IPS-15b (cell line): ENCODE results near the gene AFAP1L2.
A peak's percentile ranks its signal among the peaks of the same experiment; 100 is the strongest.

Experiments
- H3K27me3 ChIP-seq: one replicate; pipeline ENCODE4 v1.6.1; 2013; ENCODE audit warnings: low read length; ENCODE audit not compliant: control insufficient read depth, insufficient read depth
- H3K36me3 ChIP-seq: one replicate; pipeline ENCODE4 v1.6.1; 2013; ENCODE audit warnings: low read length; ENCODE audit not compliant: control insufficient read depth, insufficient read depth
- H3K4me1 ChIP-seq: one replicate; pipeline ENCODE4 v1.6.1; 2013; ENCODE audit warnings: mild to moderate bottlenecking, low read length; ENCODE audit not compliant: control insufficient read depth, insufficient read depth
- H3K4me3 ChIP-seq: one replicate; pipeline ENCODE4 v1.5.1; 2013; ENCODE audit warnings: low read depth, low read length
- H3K9ac ChIP-seq: one replicate; pipeline ENCODE4 v1.6.1; 2013; ENCODE audit warnings: low read depth, mild to moderate bottlenecking, low read length
- H3K9me3 ChIP-seq: one replicate; pipeline ENCODE4 v1.6.1; 2013; ENCODE audit warnings: mild to moderate bottlenecking, low read length; ENCODE audit not compliant: control insufficient read depth, insufficient read depth

The AFAP1L2 gene

DNA sequence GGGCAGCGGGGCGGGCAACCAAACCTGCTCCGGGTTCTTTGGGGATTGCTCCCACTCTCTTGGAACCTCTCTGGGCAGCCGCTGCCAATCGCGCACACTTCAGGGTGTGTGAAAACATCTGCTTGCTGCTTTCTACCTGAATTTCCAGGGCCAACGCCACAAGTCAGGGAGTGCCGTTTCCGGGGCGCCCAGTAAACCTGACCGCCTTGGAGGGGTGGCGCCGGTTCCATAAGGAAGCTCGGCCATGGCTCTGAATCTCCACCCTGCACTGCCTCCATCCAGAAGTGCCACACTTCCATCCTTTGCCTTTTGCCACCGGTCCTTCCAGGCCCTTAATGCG lies 679 bp upstream of the AFAP1L2 start:
- Histone ChIP-seq H3K36me3 (no peaks in the 10 kb centered on the region), H3K27me3 (peaks cover 41% of the 10 kb centered on the region), H3K4me1 (peaks cover 19% of the 10 kb centered on the region), H3K4me3 (peak overlapping the region; percentile 71), H3K9ac (peak overlapping the region; percentile 54), H3K9me3 (no peaks in the 10 kb centered on the region)

DNA sequence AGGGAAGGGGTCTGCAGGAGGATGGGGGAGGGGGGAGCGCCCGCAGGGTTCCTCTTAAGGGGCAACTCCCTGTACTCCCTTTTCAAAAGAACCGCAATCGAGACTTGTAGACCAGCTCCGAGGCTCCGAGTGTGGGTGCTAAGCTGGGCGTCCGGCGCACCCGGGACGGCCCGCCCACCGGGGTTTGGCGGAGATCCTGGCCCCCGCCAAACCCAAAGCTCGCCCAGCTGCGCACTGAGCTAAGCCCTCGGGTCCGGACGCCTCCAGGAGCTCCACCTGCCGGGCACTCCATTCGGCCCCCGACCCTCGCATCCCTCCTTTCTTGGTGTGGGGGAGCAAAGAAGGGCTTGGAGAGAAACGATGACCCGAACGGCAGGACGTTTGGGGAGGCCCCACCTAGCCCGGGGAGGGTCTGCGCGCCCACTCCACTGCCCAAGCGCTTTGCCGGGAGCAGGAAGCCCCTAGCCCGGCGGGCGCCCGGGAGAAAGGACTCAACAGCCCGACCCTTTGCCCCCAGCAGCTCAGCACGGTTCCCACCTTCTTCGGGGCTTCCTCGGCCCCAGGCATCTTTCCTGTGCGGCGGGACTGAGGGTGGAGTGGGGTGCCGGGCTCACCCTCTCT lies 651 bp downstream of the AFAP1L2 start:
- Histone ChIP-seq H3K9ac (peak overlapping the region; percentile 47), H3K27me3 (peaks cover 41% of the 10 kb centered on the region), H3K36me3 (no peaks in the 10 kb centered on the region), H3K4me1 (peaks cover 8% of the 10 kb centered on the region), H3K9me3 (no peaks in the 10 kb centered on the region), H3K4me3 (peak overlapping the region; percentile 71)

DNA sequence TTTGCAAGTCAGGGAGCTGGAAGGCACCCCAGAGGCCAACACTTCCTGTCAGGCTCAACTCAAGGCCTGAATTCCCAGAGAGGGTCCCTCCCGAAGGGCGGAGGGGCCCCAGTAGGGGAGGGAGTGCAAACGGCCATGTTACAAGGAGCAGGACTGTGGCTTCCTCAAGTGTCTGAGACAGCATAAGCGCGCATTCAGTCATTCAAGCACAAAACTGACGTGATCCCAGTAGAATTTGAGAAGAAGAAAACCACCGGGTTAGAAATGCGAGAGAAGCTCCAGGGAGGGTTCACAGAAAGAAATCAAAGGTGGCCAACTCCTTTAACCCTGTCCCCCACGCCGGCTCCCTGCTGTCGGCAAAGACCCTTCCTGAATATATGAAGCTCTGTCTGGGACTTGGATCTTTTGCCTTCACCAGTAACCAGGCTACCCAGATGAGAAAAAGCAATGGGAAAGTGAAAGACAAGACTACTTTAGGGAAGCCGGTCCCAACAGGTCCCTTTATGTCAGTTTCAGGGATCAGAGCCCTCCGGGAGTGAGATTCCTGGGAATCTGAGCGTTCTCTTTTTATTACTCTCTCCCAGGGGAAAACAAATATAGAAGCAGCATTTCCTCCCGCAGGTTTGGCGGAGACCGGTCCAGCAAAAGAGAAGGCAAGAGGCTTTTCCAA lies 1.3 kb downstream of the AFAP1L2 start:
- peaks cover 37% of the 10 kb centered on the region for H3K27me3 ChIP-seq
- H3K4me1 ChIP-seq: peaks cover 5% of the 10 kb centered on the region
- peak overlapping the region; percentile 47 for H3K9ac ChIP-seq
- H3K36me3 ChIP-seq: no peaks in the 10 kb centered on the region
- H3K9me3 ChIP-seq: no peaks in the 10 kb centered on the region
- peak overlapping the region; percentile 71 for H3K4me3 ChIP-seq

DNA sequence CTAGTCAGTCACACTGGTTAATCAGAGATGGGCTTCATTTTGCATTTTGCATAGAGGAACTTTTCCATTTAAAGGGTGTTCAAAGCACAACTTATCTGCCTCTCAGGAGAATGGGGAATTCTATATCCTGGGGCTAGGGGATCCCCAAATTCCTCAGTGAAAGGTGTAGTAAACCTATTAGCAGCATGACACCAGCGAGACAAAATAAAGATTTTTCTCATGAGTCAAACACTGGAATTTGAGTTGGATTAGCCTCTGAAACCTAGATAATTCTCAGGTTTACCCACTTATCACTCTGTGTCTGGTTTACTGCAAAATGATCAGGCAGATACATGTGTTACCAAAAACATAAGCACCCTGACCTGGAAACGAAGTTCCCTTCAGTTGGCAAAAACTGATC lies 2.1 kb downstream of the AFAP1L2 start:
- H3K4me1 ChIP-seq: peaks cover 5% of the 10 kb centered on the region
- no peaks in the 10 kb centered on the region for H3K9me3 ChIP-seq
- H3K27me3 ChIP-seq: peaks cover 32% of the 10 kb centered on the region
- no peak overlapping the region for H3K9ac ChIP-seq
- no peaks in the 10 kb centered on the region for H3K36me3 ChIP-seq
- peak overlapping the region; percentile 71 for H3K4me3 ChIP-seq

DNA sequence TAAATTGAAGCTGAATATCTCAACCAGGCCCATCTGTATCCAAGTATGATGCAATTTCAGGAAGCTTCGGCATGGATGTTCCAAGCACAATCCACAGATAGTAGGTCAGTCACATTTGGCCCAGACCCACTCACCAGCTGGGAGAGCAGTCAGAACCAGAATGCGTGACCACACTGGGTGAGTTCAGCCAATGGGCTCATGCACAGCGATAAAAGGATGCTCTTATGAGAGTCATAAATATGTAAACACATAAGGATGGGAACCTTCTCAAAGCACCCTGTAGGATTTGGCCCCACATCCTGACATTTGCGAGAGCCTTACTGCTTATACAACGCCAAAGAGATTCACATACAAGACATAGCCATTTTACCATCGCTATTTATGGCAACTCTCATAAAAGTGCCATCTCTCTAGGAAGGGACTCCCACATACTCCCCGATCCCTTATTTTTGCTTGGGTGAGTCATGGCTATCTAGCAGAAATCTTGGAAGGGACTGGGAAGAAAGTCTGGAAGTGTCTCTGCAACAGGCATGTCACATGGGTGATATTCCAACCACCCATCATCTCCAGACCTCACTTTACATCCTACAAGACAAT lies 3.0 kb downstream of the AFAP1L2 start:
- Histone ChIP-seq H3K27me3 (peaks cover 31% of the 10 kb centered on the region), H3K4me1 (peaks cover 5% of the 10 kb centered on the region)

DNA sequence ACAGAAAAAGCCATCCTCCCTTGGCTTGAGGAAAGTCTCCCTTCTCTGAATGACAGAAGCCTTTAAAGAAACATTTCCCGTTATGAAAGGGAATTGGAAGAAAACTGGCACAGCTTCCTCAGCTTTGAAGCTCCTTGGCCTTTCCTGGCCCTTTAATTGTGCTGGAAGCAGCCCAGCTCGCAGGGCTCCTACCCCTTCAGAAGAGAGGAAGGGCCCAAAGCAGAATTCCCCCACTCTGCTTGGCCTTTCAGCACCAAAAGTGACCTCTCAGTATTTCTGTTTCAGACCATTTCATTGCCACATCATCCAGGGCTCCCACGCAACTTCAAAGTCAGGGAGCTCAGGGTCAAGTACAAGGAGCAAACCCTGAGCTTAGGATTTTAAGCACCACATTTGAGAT lies 4.2 kb downstream of the AFAP1L2 start:
- Histone ChIP-seq H3K4me1 (peaks cover 5% of the 10 kb centered on the region), H3K9ac (no peak overlapping the region), H3K27me3 (peaks cover 20% of the 10 kb centered on the region), H3K4me3 (no peak overlapping the region), H3K36me3 (no peaks in the 10 kb centered on the region), H3K9me3 (no peaks in the 10 kb centered on the region)

More for the DNA sequence above, 3.0 kb downstream of the AFAP1L2 start:
- Histone ChIP-seq H3K36me3 (no peaks in the 10 kb centered on the region), H3K9me3 (no peaks in the 10 kb centered on the region), H3K9ac (no peak overlapping the region), H3K4me3 (no peak overlapping the region)

DNA sequence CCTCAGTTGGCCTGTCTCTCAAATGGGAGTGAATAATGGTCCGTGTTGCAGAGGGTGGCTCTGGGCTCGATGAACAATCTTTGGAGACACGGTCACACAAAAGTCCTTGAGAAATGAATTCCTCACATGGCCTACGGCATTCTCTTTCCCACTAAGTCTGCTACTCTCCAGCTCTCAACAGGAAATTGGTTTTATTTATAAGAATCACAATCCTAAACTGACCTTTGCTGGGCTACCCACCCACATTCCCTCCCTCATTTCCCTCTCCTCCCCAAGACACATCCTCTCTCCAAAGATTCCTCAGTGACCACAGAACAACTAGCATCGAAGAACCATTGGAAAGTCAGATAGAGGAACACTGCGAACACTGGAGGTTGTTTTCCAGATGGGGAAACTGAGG lies 4.7 kb downstream of the AFAP1L2 start:
- no peaks in the 10 kb centered on the region for H3K36me3 ChIP-seq
- no peak overlapping the region for H3K4me3 ChIP-seq
- H3K4me1 ChIP-seq: peaks cover 5% of the 10 kb centered on the region
- H3K9me3 ChIP-seq: no peaks in the 10 kb centered on the region
- H3K27me3 ChIP-seq: peaks cover 16% of the 10 kb centered on the region
- H3K9ac ChIP-seq: no peak overlapping the region

DNA sequence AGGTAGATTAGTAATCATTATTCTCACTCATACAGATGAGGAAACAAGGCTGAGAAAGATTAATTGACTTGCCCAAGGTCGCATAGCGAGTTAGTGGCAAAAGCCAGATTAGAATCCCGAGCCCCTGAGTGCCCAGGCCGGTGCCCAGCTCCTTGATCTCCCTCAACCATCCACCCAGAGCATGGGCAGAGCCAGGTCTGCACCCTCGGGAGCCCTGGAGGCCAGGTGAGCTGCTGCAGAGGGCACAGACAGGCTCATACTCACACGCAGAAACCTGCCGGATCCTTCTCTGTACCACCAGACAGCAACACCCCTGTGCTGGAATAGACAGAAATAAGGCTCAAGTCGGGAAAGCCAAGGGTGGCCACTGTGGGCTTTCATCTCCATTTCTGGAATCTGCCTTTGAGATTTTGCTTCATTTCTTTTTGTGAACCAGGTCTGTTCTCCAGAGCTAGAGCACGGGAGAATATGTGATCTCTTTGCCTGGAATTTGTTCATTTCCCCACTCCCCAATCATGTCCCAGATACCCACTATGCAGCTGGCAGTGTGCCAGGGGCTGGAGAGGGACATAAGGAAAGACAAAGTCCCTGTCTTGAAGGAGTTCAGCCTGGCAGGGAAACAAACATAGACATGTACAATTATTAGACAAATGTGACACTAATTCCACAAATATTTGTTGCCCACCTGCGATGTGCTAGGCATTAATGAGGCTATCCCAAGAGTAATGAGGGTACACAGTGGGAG lies 5.5 kb downstream of the AFAP1L2 start:
- Histone ChIP-seq H3K9ac (no peak overlapping the region), H3K27me3 (peaks cover 16% of the 10 kb centered on the region), H3K4me1 (peaks cover 6% of the 10 kb centered on the region)

DNA sequence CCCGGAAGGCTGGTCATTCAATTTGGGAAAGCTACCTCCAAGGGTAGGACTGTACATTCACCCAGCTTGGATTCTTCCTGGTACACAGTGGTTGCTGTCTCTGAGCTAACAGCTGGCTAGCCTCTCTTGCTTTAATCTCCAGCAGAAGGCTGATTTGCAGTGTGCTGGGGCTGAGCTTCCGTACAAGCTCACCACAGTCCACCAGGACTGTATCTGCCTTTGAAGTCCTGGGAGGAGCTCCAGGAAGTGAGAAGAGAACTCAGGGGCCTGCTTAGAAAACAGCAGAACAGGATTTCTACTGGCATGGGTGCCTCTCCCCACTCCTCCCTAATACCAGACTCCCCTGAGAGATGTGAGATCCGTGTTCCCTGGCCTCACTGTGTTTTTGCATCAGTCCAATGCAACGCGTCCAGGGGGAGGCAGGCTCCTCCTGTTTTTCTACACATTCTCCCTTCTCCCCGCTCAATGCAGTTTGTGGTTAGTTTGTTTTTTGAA lies 6.6 kb downstream of the AFAP1L2 start:
- peaks cover 10% of the 10 kb centered on the region for H3K27me3 ChIP-seq
- H3K4me1 ChIP-seq: peaks cover 11% of the 10 kb centered on the region
- H3K9ac ChIP-seq: no peak overlapping the region
- no peak overlapping the region for H3K4me3 ChIP-seq
- H3K36me3 ChIP-seq: no peaks in the 10 kb centered on the region
- H3K9me3 ChIP-seq: no peaks in the 10 kb centered on the region

More for the DNA sequence above, 5.5 kb downstream of the AFAP1L2 start:
- Histone ChIP-seq H3K36me3 (no peaks in the 10 kb centered on the region), H3K4me3 (no peak overlapping the region), H3K9me3 (no peaks in the 10 kb centered on the region)

DNA sequence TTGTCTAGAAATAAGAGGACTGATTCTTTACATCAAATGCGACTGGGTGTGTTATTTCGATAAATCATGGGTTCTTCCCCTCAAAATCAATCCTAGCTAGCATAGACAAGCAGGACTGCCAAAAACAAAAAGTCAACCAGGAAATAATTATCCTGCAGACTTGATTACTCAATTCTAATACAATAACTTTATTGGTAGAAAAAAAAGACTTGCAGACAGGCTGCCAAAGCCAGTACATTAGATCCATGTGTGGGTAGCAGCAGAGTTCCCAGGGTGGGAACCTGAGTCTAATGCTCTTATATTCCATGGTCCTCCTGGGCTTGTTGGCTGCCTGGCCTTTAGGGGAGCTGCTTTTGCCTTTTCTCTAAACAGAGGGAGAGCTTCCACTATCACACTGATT lies 7.8 kb downstream of the AFAP1L2 start:
- Histone ChIP-seq H3K4me1 (peaks cover 7% of the 10 kb centered on the region), H3K9ac (no peak overlapping the region), H3K9me3 (no peaks in the 10 kb centered on the region), H3K36me3 (no peaks in the 10 kb centered on the region), H3K4me3 (no peak overlapping the region), H3K27me3 (peaks cover 3% of the 10 kb centered on the region)

DNA sequence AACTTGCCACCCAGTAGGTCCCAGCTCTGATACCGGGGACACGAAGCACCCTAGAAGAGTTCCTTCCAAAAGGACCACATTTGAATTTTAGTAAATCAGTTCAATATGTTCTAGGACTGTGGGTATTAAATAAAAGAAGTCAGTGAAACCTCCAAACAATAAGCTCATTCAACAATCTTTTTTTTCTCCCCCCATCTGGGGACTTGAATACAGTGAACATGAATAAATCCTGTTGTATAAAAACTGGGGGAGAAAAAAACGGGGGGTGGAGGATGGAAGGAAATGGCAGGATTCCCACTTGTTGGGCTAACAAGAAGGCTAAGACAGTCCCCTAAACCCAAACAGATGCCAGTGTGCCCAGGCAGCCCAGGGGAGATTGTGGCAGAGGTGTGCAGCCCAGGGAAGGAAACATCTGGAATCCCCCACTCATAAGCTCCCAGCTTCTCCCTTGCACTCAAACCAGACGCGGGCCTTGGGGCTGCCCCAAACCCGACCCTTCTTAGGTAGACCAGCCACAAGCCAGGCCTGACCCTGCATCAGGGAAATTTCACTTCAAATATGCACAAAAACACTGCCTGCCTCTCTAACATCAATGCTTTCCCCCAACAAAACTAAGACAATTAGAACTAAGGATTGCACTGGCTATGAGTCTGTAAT lies 8.8 kb downstream of the AFAP1L2 start:
- H3K4me1 ChIP-seq: peaks cover 7% of the 10 kb centered on the region
- H3K9me3 ChIP-seq: no peaks in the 10 kb centered on the region
- no peaks in the 10 kb centered on the region for H3K36me3 ChIP-seq
- H3K9ac ChIP-seq: no peak overlapping the region
- no peaks in the 10 kb centered on the region for H3K27me3 ChIP-seq
- H3K4me3 ChIP-seq: no peak overlapping the region
